HepG2 (cell line): Measurements from ENCODE around the gene LRRC45. TPM values are rescaled to one million over a fixed set of nuclear protein-coding genes. Genes with fewer than 3 reads are reported as not detected.
A peak's percentile ranks its signal among the peaks of the same experiment; 100 is the strongest.

Source experiments
- DNMT3B ChIP-seq: conservative IDR thresholded peaks from 2 replicates; pipeline ENCODE4 v1.6.1; 2016; ENCODE audit warnings: missing biosample characterization, control low read depth
- ESRRA ChIP-seq: sonication (generic); formaldehyde crosslinking; IDR thresholded peaks from 2 replicates; pipeline ENCODE4 v1.5.1; 2020; ENCODE audit warnings: mild to moderate bottlenecking, low read depth, missing genetic modification reagents
- FOXA1 ChIP-seq, 2 experiments: fragments of 450-650 bp in 1 of 2; sonication (generic) in 1 of 2; formaldehyde crosslinking in 1 of 2; IDR thresholded peaks; 2 replicates each; pipeline versions ENCODE4 v1.4.0 to v1.6.1; 2016 to 2020; ENCODE audit warnings: missing genetic modification reagents in 1 of 2
- GZF1 ChIP-seq: sonication (generic); formaldehyde crosslinking; IDR thresholded peaks from 2 replicates; pipeline ENCODE4 v1.5.1; 2020; ENCODE audit warnings: mild to moderate bottlenecking, missing genetic modification reagents
- HINFP ChIP-seq: sonication (generic); formaldehyde crosslinking; IDR thresholded peaks from 2 replicates; pipeline ENCODE4 v1.4.0; 2020; ENCODE audit warnings: low read depth, mild to moderate bottlenecking, missing genetic modification reagents
- IRX3 ChIP-seq: sonication (generic); formaldehyde crosslinking; IDR thresholded peaks from 2 replicates; pipeline ENCODE4 v1.8.1; 2023; ENCODE audit warnings: mild to moderate bottlenecking, low read depth, missing genetic modification reagents, borderline replicate concordance
- MIER2 ChIP-seq: IDR thresholded peaks from 2 replicates; pipeline ENCODE4 v1.6.1; 2016; ENCODE audit warnings: missing biosample characterization, missing genetic modification reagents
- PAXIP1 ChIP-seq: sonication (generic); formaldehyde crosslinking; conservative IDR thresholded peaks from 2 replicates; pipeline ENCODE4 v1.4.0; 2020; ENCODE audit warnings: mild to moderate bottlenecking, missing genetic modification reagents, moderate library complexity
- SNRNP70 ChIP-seq: fragments of 200-400 bp; formaldehyde crosslinking; IDR thresholded peaks from 2 replicates; pipeline ENCODE4 v1.6.1; 2017; ENCODE audit warnings: mild to moderate bottlenecking, low read depth, low read length, moderate library complexity
- STAT5B ChIP-seq: sonication (generic); formaldehyde crosslinking; IDR thresholded peaks from 2 replicates; pipeline ENCODE4 v1.4.0; 2020; ENCODE audit warnings: missing genetic modification reagents
- ZBED4 ChIP-seq: sonication (generic); formaldehyde crosslinking; IDR thresholded peaks from 2 replicates; pipeline ENCODE4 v1.4.0; 2020; ENCODE audit warnings: missing genetic modification reagents, borderline replicate concordance
- ZBTB20 ChIP-seq: sonication (generic); formaldehyde crosslinking; IDR thresholded peaks from 2 replicates; pipeline ENCODE4 v1.8.1; 2023; ENCODE audit warnings: missing genetic modification reagents, low read depth, mild to moderate bottlenecking, borderline replicate concordance
- ZNF101 ChIP-seq: sonication (generic); formaldehyde crosslinking; IDR thresholded peaks from 2 replicates; pipeline ENCODE4 v1.4.0; 2020; ENCODE audit warnings: mild to moderate bottlenecking, low read depth, missing genetic modification reagents, borderline replicate concordance
- ZNF335 ChIP-seq: sonication (generic); formaldehyde crosslinking; IDR thresholded peaks from 2 replicates; pipeline ENCODE4 v1.4.0; 2020; ENCODE audit warnings: missing genetic modification reagents
- ZNF839 ChIP-seq: sonication (generic); formaldehyde crosslinking; IDR thresholded peaks from 2 replicates; pipeline ENCODE4 v1.4.0; 2020; ENCODE audit warnings: missing genetic modification reagents, mild to moderate bottlenecking, borderline replicate concordance
- ZNF883 ChIP-seq: sonication (generic); formaldehyde crosslinking; IDR thresholded peaks from 2 replicates; pipeline ENCODE4 v1.5.1; 2020; ENCODE audit warnings: mild to moderate bottlenecking, missing genetic modification reagents; ENCODE audit errors: not compliant biosample characterization
- ZXDC ChIP-seq: sonication (generic); formaldehyde crosslinking; IDR thresholded peaks from 2 replicates; pipeline ENCODE4 v1.5.0; 2020; ENCODE audit warnings: mild to moderate bottlenecking, missing genetic modification reagents
- polyA plus RNA-seq, 8 experiments: library from polyadenylated mRNA; depleted of rRNA in 3 of 8; stranded (reverse) in 7 of 8; unstranded in 1 of 8; fragments of >200 nt; fragmentation: Illumina TruSeq in 4 of 8; extraction: Trizol in 4 of 8; gene quantifications; 2 replicates each; pipeline versions ENCODE4 v1.2.1 to v1.2.3, GENCODE V29; 2011 to 2016; ENCODE audit warnings: low read depth in 4 of 8, missing spikeins in 1 of 8, mixed read lengths in 1 of 8; ENCODE audit not compliant: insufficient read depth in 1 of 8
- total RNA-seq, 5 experiments: library from RNA; depleted of rRNA; stranded (reverse); fragments of >200 nt; fragmentation: Illumina TruSeq; extraction: Trizol; gene quantifications; 2 replicates each; pipeline ENCODE4 v1.2.3, GENCODE V29; 2016; ENCODE audit warnings: low read depth in 1 of 5

The LRRC45 gene
- total and polyA plus RNA-seq, 2 of the 13 experiments (the other 11 are each of a cell fraction or from before 2014, with no cell fraction given) = 11.6 to 48.1 TPM

GRCh38 chr17:82013772-82014321 lies 9.3 kb upstream of the LRRC45 start (continued):
- TF ChIP-seq ZBTB20 (no peak), GZF1 (CRISPR knock-in tag) (0 out of 2 replicates have a peak, but pooled peaks have one; percentile 20), PAXIP1 (CRISPR knock-in tag) (peak; percentile 46; the same call in 1 of the 2 replicates), ZNF335 (no peak), IRX3 (CRISPR knock-in tag) (no peak), HINFP (CRISPR knock-in tag) (peak; percentile 66; the same call in 1 of the 2 replicates), ZNF101 (CRISPR knock-in tag) (no peak), STAT5B (CRISPR knock-in tag) (no peak), ZNF883 (no peak), ZXDC (CRISPR knock-in tag) (no peak), SNRNP70 (no peak), ESRRA (peak; percentile 86; the same call in 1 of the 2 replicates), ZBED4 (CRISPR knock-in tag) (no peak), DNMT3B (CRISPR knock-in tag) (no peak), ZNF839 (CRISPR knock-in tag) (no peak), MIER2 (CRISPR knock-in tag) (no peak), FOXA1 (IDR thresholded peaks at IDR 0.05) (no peak), FOXA1 (CRISPR knock-in tag; IDR thresholded peaks at IDR 0.05) (peak; percentile 10; the same call in 1 of the 2 replicates)
